SK-N-MC (cell line): ENCODE results near the gene CLCN5.
"Not testable (repeated sequence)": the region's sequence is repeated elsewhere in the genome, so short reads cannot be mapped to it uniquely, and the experiment has no call there.

ENCODE experiments used
- DNase-seq: peaks from one replicate; pipeline ENCODE4 v3.0.0-alpha.2; 2011; ENCODE audit warnings: low read depth, low spot score
- H3K27ac ChIP-seq: fragments of 200-600 bp; sonication (generic); 2 replicates; pipeline ENCODE4 v1.5.1; 2016; ENCODE audit warnings: mixed run types
- H3K36me3 ChIP-seq: fragments of 200-600 bp; sonication (generic); 2 replicates; pipeline ENCODE4 v1.6.1; 2017; ENCODE audit warnings: antibody characterized with exemption, low read length, mixed read lengths; ENCODE audit not compliant: insufficient read depth
- H3K4me3 ChIP-seq: fragments of 200-600 bp; sonication (generic); 2 replicates; pipeline ENCODE4 v1.5.1; 2016
- H3K9ac ChIP-seq: fragments of 200-600 bp; sonication (generic); 2 replicates; pipeline ENCODE4 v1.8.0; 2017; ENCODE audit warnings: mixed run types, mixed read lengths; ENCODE audit not compliant: insufficient read length
- H3K9me3 ChIP-seq: fragments of 200-600 bp; sonication (generic); 2 replicates; pipeline ENCODE4 v1.6.1; 2017; ENCODE audit warnings: low read depth, mild to moderate bottlenecking, antibody characterized with exemption, low read length, moderate library complexity, mixed read lengths
- EZH2 ChIP-seq: fragments of 200-600 bp; sonication (generic); IDR thresholded peaks from one replicate; pipeline ENCODE4 v1.6.1; 2017; ENCODE audit warnings: antibody characterized with exemption
- FOXP2 ChIP-seq: optimal IDR thresholded peaks from 2 replicates; pipeline ENCODE3; 2011; ENCODE audit warnings: mild to moderate bottlenecking, moderate library complexity; ENCODE audit not compliant: insufficient read depth; ENCODE audit errors: extremely low read length, control extremely low read depth
- POLR2AphosphoS5 ChIP-seq: IDR thresholded peaks from 2 replicates; pipeline ENCODE4 v1.6.1; 2012; ENCODE audit warnings: mild to moderate bottlenecking, low read depth, low read length, borderline replicate concordance

CLCN5 gene

GRCh38 chrX:49996474-49996873, 74.1 kb downstream of the CLCN5 start:
- DNase-seq = no peak
- no peak overlapping the region for H3K27ac ChIP-seq

DNA sequence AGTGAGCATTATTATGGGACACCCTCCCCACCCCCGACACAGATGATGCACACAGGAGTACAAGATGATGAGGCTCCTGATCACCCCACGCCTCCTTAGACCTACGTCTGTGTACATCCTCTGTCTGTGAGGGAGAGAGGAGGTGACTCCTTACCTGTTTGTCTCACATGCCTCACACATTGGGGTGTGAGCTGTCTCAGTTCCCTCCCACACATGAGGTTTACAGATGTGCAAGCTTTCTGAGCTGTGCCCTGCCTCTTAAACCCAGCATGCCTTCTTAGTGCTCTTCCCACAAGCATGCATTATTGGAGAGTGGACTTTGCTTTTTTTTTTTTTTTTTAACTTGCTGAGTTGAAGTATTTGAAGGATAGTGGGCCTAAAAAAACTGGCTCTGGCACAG, 76.7 kb downstream of the CLCN5 start:
- no peak overlapping the region for H3K27ac ChIP-seq
- H3K36me3 ChIP-seq = no peaks in the 10 kb centered on the region
- H3K4me3 ChIP-seq = no peak overlapping the region
- TF ChIP-seq EZH2 (no peak), POLR2AphosphoS5 (no peak), FOXP2 (no peak)
- H3K9ac ChIP-seq = no peak overlapping the region
- DNase-seq = no peak
- no peaks in the 10 kb centered on the region for H3K9me3 ChIP-seq

More at GRCh38 chrX:49996474-49996873, 74.1 kb downstream of the CLCN5 start:
- Histone ChIP-seq H3K9ac (no peak overlapping the region), H3K36me3 (no peaks in the 10 kb centered on the region), H3K9me3 (no peaks in the 10 kb centered on the region), H3K4me3 (no peak overlapping the region)
- TF ChIP-seq POLR2AphosphoS5 (no peak), EZH2 (no peak), FOXP2 (no peak)

- TF ChIP-seq EZH2 = no peak
- TF ChIP-seq FOXP2 = no peak
- TF ChIP-seq POLR2AphosphoS5 = no peak
- no peak for DNase-seq
- Histone ChIP-seq H3K4me3 (no peak overlapping the region), H3K27ac (no peak overlapping the region), H3K36me3 (no peaks in the 10 kb centered on the region), H3K9me3 (no peaks in the 10 kb centered on the region), H3K9ac (no peak overlapping the region)
Observed at GRCh38 chrX:50000937-50001542, 78.6 kb downstream of the CLCN5 start.

DNA sequence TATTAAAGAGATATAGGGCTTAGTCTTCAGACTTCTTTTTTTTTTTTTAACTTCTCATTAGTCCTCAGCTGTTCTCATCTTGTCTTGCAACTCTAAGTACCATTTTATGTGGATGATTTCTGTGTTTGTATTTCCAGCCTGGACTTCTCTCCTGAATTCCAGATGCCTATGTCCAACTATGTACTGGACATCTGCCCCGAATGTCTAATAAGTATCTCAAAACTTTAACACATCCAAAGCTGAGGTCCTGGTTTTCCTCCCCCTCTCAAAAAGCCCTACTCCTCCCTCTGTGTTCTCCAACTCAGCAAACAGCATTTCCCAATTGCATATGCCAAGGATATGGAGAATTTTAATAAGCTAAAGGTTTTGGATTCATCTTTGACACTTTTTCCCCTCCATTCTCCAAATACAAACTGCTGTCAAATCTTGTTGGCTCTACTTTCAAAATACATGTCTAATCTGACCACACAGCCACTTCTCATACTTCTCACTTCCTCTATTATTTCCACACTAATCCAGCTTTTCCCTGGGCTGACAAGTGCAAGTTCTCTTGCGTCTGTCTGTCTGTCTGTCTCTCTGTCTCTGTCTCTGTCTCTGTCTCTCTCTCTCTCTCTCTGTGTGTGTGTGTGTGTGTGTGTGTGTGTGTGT, 79.8 kb downstream of the CLCN5 start:
- no peaks in the 10 kb centered on the region for H3K9me3 ChIP-seq
- no peak overlapping the region for H3K4me3 ChIP-seq
- no peak overlapping the region for H3K9ac ChIP-seq
- H3K27ac ChIP-seq = no peak overlapping the region
- H3K36me3 ChIP-seq = no peaks in the 10 kb centered on the region
- DNase-seq = no peak
- TF ChIP-seq EZH2 = no peak
- TF ChIP-seq POLR2AphosphoS5 = no peak
- no peak for TF ChIP-seq FOXP2

DNA sequence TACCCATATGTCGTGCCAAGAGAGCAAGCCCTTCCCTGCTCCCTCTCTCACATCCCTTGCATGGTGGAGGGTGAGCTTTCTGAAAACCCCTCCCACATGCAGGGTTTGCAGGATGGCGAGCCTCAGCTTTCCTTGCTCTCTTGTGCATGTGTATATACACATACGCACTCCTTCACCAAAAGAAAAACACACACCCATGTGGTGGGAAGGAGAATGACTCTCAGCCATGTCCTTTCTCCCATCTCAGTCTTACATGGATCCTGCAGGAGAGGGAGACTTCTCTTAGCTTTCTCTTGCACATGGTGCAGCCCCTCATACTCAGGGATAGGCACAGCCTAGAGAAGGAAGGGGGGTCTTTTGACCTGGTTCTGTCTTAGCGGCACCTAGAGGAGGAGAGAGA, 81.1 kb downstream of the CLCN5 start:
- Histone ChIP-seq H3K27ac (no peak overlapping the region), H3K9me3 (no peaks in the 10 kb centered on the region), H3K9ac (no peak overlapping the region), H3K4me3 (no peak overlapping the region), H3K36me3 (no peaks in the 10 kb centered on the region)
- TF ChIP-seq FOXP2 = no peak
- no peak for TF ChIP-seq EZH2
- no peak for TF ChIP-seq POLR2AphosphoS5
- DNase-seq = no peak

GRCh38 chrX:50003927-50004326, 81.5 kb downstream of the CLCN5 start:
- Histone ChIP-seq H3K27ac (no peak overlapping the region), H3K9me3 (no peaks in the 10 kb centered on the region), H3K36me3 (no peaks in the 10 kb centered on the region), H3K4me3 (no peak overlapping the region), H3K9ac (no peak overlapping the region)
- DNase-seq = no peak
- TF ChIP-seq POLR2AphosphoS5 (no peak), FOXP2 (no peak), EZH2 (no peak)

GRCh38 chrX:50025591-50025990, 103.2 kb downstream of the CLCN5 start:
- H3K4me3 ChIP-seq, H3K36me3 ChIP-seq, H3K9me3 ChIP-seq, DNase-seq, H3K27ac ChIP-seq, H3K9ac ChIP-seq: not testable (repeated sequence)

- no peak for TF ChIP-seq FOXP2
- TF ChIP-seq EZH2 = no peak
- no peak for TF ChIP-seq POLR2AphosphoS5
- Histone ChIP-seq H3K9me3 (no peaks in the 10 kb centered on the region), H3K36me3 (no peaks in the 10 kb centered on the region), H3K27ac (no peak overlapping the region), H3K9ac (no peak overlapping the region), H3K4me3 (no peak overlapping the region)
- no peak for DNase-seq
Observed at GRCh38 chrX:50035126-50035525, 112.7 kb downstream of the CLCN5 start.

DNA sequence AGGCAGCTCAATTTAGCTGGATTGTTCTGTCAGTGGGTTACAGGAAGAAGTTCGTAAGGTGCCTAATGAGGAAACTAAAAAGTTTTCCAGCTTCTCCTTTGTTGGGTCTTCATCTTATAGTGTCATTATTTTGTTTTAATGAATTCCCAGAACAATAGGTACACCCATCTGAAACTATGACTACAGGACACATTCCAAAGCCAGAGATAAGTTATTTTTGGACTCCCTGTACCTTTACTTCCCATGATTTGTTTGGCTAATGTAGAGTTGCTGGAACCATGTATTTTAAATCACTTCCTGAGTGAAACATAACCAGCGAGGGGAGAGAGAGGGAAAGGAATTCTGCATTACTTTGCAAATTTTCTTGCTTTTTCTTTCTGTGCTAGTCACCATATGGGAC, 114.0 kb downstream of the CLCN5 start:
- no peak for TF ChIP-seq FOXP2
- no peak for TF ChIP-seq POLR2AphosphoS5
- TF ChIP-seq EZH2 = no peak
- Histone ChIP-seq H3K4me3 (no peak overlapping the region), H3K27ac (no peak overlapping the region), H3K9me3 (no peaks in the 10 kb centered on the region), H3K9ac (no peak overlapping the region), H3K36me3 (no peaks in the 10 kb centered on the region)
- no peak for DNase-seq
